Right renal pelvis (tissue), 4 donors: ENCODE measurements around the gene WASF2. TPM values are rescaled to one million over a fixed set of nuclear protein-coding genes. Genes with fewer than 3 reads are reported as not detected.
"Not testable (repeated sequence)": the region's sequence is repeated elsewhere in the genome, so short reads cannot be mapped to it uniquely, and the experiment has no call there.

ENCODE experiments used
- DNase-seq, 4 donors: peaks; one replicate each; pipeline ENCODE4 v3.0.0-alpha.2; 2013; ENCODE audit warnings: low read depth in 4 of 4, low spot score in 3 of 4, missing footprints in 1 of 4
- polyA plus RNA-seq, 4 donors: library from polyadenylated mRNA; unstranded; fragments of 120-200 nt; gene quantifications; one replicate each; pipeline ENCODE4 v1.2.1, GENCODE V29; 2013; ENCODE audit not compliant: insufficient read length in 4 of 4

WASF2 gene
- 100 to 1,000 TPM; 121 to 141 (median 136) TPM for polyA plus RNA-seq

GRCh38 chr1:27489973-27490741, at the start of gene WASF2:
Gene WASF2 (minus strand): TSS chr1:27490167. CDS start chr1:27428890, 61,277 bp downstream.
- DNase-seq = peak; percentile 96 to 98 (median 96)

- DNase-seq = no peak
Observed at GRCh38 chr1:27538793-27539192, 48.8 kb upstream of the WASF2 start.

- DNase-seq = not testable (repeated sequence)
Observed at GRCh38 chr1:27538305-27538676, 48.3 kb upstream of the WASF2 start.

- no peak for DNase-seq
Observed at GRCh38 chr1:27536767-27537166, 46.8 kb upstream of the WASF2 start.

- DNase-seq = no peak
Observed at GRCh38 chr1:27536010-27536757, 46.2 kb upstream of the WASF2 start.

- no peak for DNase-seq
Observed at GRCh38 chr1:27535386-27535785, 45.4 kb upstream of the WASF2 start.

- DNase-seq = no peak
Observed at GRCh38 chr1:27531959-27532685, 42.2 kb upstream of the WASF2 start.

GRCh38 chr1:27530192-27530591, 40.2 kb upstream of the WASF2 start:
- no peak for DNase-seq

GRCh38 chr1:27529704-27530018, 39.7 kb upstream of the WASF2 start:
- no peak for DNase-seq

- DNase-seq = peak in 1 of 4 donors; percentile 81
Observed at GRCh38 chr1:27528818-27529703, 39.1 kb upstream of the WASF2 start.

GRCh38 chr1:27527890-27528817, 38.2 kb upstream of the WASF2 start:
- DNase-seq = peak in 2 of 4 donors; percentile 70 to 74

- peak in 2 of 4 donors; percentile 72 to 81 for DNase-seq
Observed at GRCh38 chr1:27527223-27527889, 37.4 kb upstream of the WASF2 start.

- DNase-seq = no peak
Observed at GRCh38 chr1:27526569-27527222, 36.7 kb upstream of the WASF2 start.

- peak in 1 of 4 donors; percentile 73 for DNase-seq
Observed at GRCh38 chr1:27525296-27526272, 35.6 kb upstream of the WASF2 start.

GRCh38 chr1:27523337-27524020, 33.5 kb upstream of the WASF2 start:
- no peak for DNase-seq
